ENCODE data around the gene SPEN.

SPEN gene

DNA sequence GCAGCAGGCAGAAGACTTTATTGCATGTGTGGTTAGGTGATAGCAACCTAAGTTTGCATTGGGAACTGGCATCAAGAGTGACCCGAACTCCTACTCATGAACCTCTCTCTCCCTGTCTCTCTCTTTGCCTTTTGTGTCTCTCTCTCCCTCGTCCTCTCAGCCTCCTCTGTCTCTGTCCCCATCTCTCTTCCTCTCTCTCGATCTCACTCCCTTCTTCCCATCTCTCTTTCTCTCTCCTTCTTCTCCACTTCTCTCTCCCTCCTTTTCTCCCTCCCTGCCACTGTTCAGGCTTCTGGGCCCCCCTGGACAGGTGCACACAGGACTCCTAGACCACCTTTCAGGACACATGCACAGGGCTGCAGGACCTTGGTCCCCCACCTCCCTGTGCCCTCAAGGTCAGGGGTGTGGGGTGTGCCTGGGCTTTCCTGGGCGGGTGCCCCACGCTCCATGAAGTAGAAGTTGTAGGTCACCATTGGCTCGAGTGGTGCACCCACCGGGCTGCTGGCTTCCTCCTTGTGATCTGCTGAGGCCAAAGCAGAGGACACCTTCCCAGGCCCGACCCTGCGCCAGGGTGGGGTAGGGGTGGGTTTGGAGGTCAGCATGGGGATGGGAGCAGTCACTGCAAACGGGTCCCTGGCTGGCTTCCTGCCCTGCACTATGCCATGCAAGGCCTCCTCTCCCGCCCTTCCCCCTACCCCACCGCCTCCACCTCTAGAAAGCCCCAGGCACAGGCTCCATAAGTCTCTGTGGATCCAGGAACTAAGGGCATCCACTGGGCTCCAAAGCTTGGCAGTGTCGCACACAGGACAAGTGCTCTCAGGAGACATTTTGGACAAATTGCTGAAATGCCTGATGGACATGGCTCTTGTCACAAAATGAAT lies 141.6 kb downstream of the SPEN start:
- Histone ChIP-seq H3K79me2 (ENCODE audit: control insufficient read depth, low read length) (no peaks in the 10 kb centered on the region), H3K27ac (ENCODE audit: low read depth, low read length) (no peak overlapping the region), H3K36me3 (ENCODE audit: control insufficient read depth, low read length) (no peaks in the 10 kb centered on the region), H3F3A (ENCODE audit: control insufficient read depth, insufficient read depth) (no peaks in the 10 kb centered on the region), H3K4me3 (ENCODE audit: low read length) (no peak overlapping the region), H3K9me2 (replicated peaks; ENCODE audit: control insufficient read depth, low read length) (no peaks in the 10 kb centered on the region), H3K4me1 (ENCODE audit: control insufficient read depth, low read length) (no peaks in the 10 kb centered on the region), H4K20me1 (ENCODE audit: control insufficient read depth, insufficient read depth, low read depth, low read length) (no peaks in the 10 kb centered on the region), H3K27me3 (ENCODE audit: control insufficient read depth, low read length) (0 out of 2 replicates have a peak, but pooled peaks cover 4% of the 10 kb centered on the region), H3K9me3 (ENCODE audit: control insufficient read depth, insufficient read depth, low read length) (no peaks in the 10 kb centered on the region), H3K4me2 (ENCODE audit: low read length) (no peak overlapping the region)
- TF ChIP-seq, protein P1, sequence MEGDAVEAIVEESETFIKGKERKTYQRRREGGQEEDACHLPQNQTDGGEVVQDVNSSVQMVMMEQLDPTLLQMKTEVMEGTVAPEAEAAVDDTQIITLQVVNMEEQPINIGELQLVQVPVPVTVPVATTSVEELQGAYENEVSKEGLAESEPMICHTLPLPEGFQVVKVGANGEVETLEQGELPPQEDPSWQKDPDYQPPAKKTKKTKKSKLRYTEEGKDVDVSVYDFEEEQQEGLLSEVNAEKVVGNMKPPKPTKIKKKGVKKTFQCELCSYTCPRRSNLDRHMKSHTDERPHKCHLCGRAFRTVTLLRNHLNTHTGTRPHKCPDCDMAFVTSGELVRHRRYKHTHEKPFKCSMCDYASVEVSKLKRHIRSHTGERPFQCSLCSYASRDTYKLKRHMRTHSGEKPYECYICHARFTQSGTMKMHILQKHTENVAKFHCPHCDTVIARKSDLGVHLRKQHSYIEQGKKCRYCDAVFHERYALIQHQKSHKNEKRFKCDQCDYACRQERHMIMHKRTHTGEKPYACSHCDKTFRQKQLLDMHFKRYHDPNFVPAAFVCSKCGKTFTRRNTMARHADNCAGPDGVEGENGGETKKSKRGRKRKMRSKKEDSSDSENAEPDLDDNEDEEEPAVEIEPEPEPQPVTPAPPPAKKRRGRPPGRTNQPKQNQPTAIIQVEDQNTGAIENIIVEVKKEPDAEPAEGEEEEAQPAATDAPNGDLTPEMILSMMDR (IDR thresholded peaks at IDR 0.05; ENCODE audit: low read depth, low read length, poor library complexity, severe bottlenecking) = no peak
- no peak for TF ChIP-seq EZH2phosphoT487 (IDR thresholded peaks at IDR 0.05; ENCODE audit: borderline replicate concordance, low read length)

DNA sequence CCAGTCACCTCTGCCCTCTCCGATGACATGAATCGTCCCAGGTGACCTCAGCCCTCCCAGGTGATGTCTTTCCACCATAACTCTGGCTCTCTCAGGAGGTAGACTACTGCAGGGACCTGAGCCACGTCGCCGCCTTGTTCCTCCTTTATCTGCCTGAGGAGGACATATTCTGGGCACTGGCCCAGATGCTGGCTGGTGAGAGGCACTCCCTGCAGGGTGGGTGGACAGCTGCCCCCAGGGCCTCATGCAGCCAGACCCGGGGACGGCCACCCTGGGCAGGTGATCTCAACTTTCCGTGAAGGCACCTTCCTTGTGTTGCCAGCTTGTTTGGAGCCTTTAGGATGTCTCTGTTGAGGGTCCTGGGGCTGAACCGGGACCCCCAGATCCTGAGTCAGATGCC lies 142.3 kb downstream of the SPEN start:
- no peaks in the 10 kb centered on the region for H4K20me1 ChIP-seq (ENCODE audit: control insufficient read depth, insufficient read depth, low read depth, low read length)
- 0 out of 2 replicates have a peak, but pooled peaks cover 4% of the 10 kb centered on the region for H3K27me3 ChIP-seq (ENCODE audit: control insufficient read depth, low read length)
- H3K4me3 ChIP-seq (ENCODE audit: low read length) = no peak overlapping the region
- H3F3A ChIP-seq (ENCODE audit: control insufficient read depth, insufficient read depth) = no peaks in the 10 kb centered on the region
- no peak for TF ChIP-seq EZH2phosphoT487 (IDR thresholded peaks at IDR 0.05; ENCODE audit: borderline replicate concordance, low read length)
- TF ChIP-seq, protein P1 (IDR thresholded peaks at IDR 0.05; ENCODE audit: low read depth, low read length, poor library complexity, severe bottlenecking) = no peak
- H3K27ac ChIP-seq (ENCODE audit: low read depth, low read length) = no peak overlapping the region
- H3K4me1 ChIP-seq (ENCODE audit: control insufficient read depth, low read length) = no peaks in the 10 kb centered on the region
- no peak overlapping the region for H3K4me2 ChIP-seq (ENCODE audit: low read length)
- H3K79me2 ChIP-seq (ENCODE audit: control insufficient read depth, low read length) = no peaks in the 10 kb centered on the region
- no peaks in the 10 kb centered on the region for H3K9me3 ChIP-seq (ENCODE audit: control insufficient read depth, insufficient read depth, low read length)
- H3K9me2 ChIP-seq (replicated peaks; ENCODE audit: control insufficient read depth, low read length) = no peaks in the 10 kb centered on the region
- no peaks in the 10 kb centered on the region for H3K36me3 ChIP-seq (ENCODE audit: control insufficient read depth, low read length)

Data from DOHH2 (cell line).